Measurements from ENCODE around the gene ROCK1.
A peak's percentile ranks its signal among the peaks of the same experiment; 100 is the strongest.
"Not testable (repeated sequence)": the region's sequence is repeated elsewhere in the genome, so short reads cannot be mapped to it uniquely, and the experiment has no call there.

The ROCK1 gene

DNA sequence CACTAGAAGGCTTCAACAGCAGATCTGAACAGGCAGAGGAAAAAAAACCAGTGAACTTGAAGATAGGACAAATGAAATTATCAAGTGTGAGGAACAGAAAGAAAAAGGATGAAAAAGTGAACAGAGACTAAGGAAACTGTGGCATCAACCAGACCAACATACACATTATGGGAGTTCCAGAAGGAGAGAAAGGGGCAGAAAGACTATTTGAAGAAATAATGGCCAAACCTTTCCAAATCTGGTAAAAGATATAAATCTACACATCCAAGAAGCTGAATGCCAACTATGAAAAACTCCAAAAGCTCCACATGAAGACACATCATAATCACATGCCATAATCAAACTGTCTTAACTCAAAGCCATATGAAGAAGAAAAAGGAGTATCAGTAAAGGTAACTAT, 79.8 kb downstream of the ROCK1 start:
- TF ChIP-seq, protein P1, sequence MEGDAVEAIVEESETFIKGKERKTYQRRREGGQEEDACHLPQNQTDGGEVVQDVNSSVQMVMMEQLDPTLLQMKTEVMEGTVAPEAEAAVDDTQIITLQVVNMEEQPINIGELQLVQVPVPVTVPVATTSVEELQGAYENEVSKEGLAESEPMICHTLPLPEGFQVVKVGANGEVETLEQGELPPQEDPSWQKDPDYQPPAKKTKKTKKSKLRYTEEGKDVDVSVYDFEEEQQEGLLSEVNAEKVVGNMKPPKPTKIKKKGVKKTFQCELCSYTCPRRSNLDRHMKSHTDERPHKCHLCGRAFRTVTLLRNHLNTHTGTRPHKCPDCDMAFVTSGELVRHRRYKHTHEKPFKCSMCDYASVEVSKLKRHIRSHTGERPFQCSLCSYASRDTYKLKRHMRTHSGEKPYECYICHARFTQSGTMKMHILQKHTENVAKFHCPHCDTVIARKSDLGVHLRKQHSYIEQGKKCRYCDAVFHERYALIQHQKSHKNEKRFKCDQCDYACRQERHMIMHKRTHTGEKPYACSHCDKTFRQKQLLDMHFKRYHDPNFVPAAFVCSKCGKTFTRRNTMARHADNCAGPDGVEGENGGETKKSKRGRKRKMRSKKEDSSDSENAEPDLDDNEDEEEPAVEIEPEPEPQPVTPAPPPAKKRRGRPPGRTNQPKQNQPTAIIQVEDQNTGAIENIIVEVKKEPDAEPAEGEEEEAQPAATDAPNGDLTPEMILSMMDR (IDR thresholded peaks at IDR 0.05; ENCODE audit: low read depth, low read length): no peak
- no peak for DNase-seq (ENCODE audit: extremely low read depth, low read depth)

DNA sequence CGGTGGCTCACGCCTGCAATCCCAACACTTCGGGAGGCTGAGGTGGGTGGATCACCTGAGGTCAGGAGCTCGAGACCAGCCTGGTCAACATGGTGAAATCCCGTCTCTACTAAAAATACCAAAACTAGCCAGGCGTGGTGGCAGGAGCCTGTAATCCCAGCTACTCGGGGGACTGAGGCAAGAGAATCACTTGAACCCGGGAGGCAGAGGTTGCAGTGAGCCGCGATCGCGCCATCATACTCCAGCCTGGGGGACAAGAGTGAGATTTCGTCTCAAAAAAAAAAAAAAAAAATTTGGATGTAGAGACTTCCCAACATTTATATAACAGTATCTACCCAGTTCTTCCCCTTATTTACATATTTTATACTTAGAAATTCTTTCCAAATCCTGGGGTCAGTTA, 93.4 kb downstream of the ROCK1 start:
- not testable (repeated sequence) for DNase-seq (ENCODE audit: extremely low read depth, low read depth)

DNA sequence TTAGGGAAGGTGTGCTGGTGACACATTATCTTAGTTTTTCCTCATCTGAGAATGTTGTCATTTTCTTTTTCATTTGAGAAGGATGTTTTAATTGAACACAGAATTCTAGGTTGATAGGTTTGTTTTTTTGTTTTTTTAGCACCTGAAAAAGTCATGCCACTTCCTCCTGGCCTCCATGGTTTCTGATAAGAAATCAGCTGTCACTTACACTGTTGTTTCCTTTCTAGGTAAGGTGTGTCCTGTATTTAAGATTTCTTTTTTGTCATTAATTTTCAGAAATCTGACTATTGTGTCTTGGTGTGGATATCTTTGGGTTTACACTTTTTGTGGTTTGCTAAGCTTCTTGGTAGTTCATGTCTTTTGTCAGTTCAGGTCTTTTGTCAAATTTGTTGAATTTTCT, 99.3 kb downstream of the ROCK1 start:
- no peak for DNase-seq (ENCODE audit: extremely low read depth, low read depth)
- TF ChIP-seq, protein P1 (IDR thresholded peaks at IDR 0.05; ENCODE audit: low read depth, low read length): no peak

DNA sequence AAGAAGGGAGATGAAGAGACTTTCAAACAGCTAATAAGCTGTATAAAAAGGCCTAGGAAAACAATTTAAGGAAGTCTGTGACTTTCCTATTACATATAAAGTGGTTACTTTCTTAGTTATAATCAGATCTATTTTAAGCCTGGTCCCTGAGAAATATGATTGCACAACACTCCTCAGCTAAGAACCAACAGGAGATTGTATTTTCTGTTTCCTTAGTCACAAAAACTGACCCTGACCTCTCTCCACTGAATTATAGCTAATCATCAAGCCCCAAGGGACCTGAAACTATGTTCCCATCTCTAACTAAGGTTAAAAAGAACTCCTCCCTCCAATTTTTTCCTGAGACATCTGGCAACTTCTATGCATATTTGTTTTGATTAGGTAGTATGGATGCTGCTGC, 106.9 kb downstream of the ROCK1 start:
- DNase-seq (ENCODE audit: extremely low read depth, low read depth): peak; percentile 80
- TF ChIP-seq, protein P1 (IDR thresholded peaks at IDR 0.05; ENCODE audit: low read depth, low read length): no peak

DNA sequence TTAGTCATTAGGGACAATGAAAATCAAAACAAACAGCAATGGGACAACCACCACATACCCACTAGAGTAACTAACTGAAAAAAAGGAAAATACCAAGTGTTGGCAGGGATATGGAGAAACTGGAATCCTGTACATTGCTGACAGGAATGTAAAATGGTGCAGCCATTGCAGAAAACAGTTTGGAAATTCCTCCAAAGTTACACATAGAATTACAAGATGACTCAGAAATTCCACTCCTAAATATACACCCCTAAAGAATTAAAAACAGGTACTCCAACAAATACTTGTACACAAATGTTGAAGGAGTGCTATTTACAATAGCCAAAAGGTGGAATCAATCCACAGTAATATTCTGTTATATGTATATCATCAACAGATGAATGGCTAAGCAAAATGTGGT, 110.9 kb downstream of the ROCK1 start:
- DNase-seq (ENCODE audit: extremely low read depth, low read depth): no peak
- TF ChIP-seq, protein P1 (IDR thresholded peaks at IDR 0.05; ENCODE audit: low read depth, low read length): no peak

DNA sequence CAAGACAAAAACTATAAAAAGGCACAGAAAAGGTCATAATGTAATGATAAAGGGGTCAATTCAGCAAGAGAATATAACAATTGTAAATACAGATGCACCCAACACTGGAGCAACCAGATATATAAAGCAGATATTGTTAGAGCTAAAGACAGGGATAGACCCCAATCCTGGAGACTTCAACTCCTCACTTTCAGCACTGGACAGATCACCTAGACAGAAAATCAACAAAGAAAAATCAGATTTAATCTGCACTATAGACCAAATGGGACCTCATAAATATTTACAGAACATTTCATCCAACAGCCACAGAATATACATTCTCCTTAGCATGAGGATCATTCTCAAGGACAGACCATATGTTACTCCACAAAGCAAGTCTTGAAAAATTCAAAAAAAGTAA, 114.2 kb downstream of the ROCK1 start:
- TF ChIP-seq, protein P1 (IDR thresholded peaks at IDR 0.05; ENCODE audit: low read depth, low read length): no peak
- DNase-seq (ENCODE audit: extremely low read depth, low read depth): no peak

DNA sequence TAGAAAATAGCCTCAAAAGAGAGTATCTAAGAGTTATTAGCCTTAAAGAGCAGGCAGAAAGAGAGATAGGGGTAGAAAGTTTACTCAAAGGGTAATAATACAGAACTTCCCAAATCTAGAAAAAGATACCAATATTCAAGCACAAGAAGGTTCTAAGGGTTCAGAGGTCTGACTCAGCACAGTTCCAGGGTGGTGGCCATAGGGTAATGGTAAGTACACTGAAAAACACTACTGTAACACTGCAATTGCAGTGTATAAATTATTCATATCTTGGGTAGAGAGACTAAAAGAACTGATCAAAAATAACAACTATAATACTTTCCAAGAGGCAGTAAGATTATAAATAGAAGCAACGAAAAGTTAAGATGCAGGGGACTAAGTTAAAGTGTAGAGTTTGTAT, 115.2 kb downstream of the ROCK1 start:
- DNase-seq (ENCODE audit: extremely low read depth, low read depth): no peak
- TF ChIP-seq, protein P1 (IDR thresholded peaks at IDR 0.05; ENCODE audit: low read depth, low read length): no peak

DNA sequence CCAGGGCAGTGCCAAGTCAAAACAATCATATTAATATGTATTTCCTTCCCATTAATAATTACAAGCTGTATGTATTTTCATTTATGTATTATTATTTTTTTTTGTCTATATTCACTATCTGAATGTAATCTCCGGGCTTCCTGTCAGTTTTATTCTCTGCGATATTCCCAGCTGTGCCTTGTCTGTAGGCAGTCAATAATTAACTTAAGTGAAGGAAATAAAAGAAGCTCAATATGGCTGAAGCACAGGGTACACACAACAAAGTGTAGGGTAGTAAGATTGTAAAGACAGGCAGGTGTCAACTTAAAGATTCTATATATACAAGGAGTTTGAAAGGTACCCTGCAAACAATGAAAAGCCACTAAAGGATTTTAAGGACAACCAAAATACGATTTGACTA, 122.9 kb downstream of the ROCK1 start:
- no peak for DNase-seq (ENCODE audit: extremely low read depth, low read depth)
- TF ChIP-seq, protein P1 (IDR thresholded peaks at IDR 0.05; ENCODE audit: low read depth, low read length): no peak

Data from AG09319 (cell line).